GM19025 (cell line): ENCODE results near the gene MPI.

Experiments
- ATAC-seq: cut with Tn5 transposase; IDR thresholded peaks from one replicate; pipeline ENCODE4 v1.9.1; 2021; ENCODE audit warnings: mild to moderate bottlenecking, low read depth, moderate library complexity; ENCODE audit not compliant: unreplicated experiment

The MPI gene, protein sequence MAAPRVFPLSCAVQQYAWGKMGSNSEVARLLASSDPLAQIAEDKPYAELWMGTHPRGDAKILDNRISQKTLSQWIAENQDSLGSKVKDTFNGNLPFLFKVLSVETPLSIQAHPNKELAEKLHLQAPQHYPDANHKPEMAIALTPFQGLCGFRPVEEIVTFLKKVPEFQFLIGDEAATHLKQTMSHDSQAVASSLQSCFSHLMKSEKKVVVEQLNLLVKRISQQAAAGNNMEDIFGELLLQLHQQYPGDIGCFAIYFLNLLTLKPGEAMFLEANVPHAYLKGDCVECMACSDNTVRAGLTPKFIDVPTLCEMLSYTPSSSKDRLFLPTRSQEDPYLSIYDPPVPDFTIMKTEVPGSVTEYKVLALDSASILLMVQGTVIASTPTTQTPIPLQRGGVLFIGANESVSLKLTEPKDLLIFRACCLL

DNA sequence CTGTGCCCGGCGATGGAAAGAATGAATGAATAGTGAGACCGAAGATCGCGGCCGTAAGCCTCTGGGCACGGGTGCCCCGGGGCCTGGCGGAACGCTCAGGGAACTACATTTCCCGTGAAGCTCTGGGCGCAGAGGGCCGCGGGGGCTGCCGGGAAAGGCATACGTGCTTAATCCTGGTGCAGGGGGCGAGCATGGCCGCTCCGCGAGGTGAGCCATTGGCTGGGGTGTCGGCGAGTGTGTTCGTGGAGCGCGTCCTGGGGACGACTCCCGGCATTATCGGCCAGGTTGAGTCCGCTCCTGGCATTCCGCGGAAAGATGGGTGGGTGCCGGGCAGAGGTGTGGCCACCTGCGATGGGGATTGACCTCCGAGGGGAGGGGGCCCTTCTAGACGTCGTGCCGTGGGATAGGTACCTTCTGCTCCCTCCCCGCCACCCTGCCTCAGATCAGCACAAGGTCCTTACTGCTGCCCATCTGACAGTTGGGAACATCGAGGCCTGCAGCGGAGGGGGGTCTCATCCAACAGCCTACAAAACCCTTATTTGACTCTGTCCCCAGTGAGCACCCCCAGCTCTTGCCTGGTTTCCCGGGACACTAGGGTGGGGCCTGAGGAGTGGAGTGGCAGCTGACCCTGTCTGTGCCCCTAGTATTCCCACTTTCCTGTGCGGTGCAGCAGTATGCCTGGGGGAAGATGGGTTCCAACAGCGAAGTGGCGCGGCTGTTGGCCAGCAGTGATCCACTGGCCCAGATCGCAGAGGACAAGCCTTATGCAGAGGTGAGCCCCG is at the start of gene MPI:
MPI (plus strand) TSS at position 160 of the 782 bp plus-strand sequence; CDS start at position 192, 32 bp downstream.
- peak; percentile 97 for ATAC-seq

DNA sequence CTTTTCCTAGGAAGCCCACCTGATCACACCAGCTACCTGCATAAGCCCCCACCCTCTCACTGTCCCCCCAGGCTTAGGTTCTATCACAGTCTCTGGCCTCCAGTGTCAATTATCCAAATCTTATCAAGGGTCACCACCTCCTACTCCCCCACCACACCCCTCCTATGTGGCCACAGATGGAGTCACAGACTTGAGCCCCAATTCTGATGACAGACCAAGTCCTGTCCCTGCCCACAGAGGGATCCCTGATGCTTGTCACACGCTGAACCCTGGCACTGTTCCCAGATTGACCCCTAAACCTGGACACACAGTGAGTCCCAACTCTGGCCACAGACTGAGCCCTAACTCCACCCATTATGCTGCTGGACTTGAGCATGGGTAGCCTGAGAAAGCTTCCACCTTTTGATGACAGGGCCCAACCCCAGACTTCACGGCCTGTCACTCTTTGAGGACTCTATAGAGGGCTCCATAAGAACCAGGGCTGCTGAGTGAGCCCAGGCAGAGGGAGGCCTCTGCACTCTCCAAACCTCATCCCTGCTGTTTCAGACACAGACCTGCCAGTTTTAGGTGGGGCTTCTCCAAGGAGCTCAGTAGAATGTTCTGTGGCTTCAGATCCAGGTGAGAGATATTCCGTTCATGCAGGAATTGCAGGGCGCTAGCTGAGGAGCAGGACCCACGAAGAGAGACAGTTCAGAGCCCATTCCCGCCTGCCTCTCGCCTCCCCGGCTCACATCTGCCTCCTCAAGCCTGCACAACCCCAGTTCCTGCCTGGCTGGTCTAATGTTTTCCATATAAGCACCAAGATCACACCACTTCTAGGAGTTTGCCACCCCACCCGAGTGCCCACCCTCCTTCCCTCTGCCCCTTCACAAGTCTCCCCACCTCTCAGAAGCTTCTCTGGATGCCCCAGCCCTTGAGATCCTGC is 48.7 kb upstream of the MPI start:
- ATAC-seq = no peak

DNA sequence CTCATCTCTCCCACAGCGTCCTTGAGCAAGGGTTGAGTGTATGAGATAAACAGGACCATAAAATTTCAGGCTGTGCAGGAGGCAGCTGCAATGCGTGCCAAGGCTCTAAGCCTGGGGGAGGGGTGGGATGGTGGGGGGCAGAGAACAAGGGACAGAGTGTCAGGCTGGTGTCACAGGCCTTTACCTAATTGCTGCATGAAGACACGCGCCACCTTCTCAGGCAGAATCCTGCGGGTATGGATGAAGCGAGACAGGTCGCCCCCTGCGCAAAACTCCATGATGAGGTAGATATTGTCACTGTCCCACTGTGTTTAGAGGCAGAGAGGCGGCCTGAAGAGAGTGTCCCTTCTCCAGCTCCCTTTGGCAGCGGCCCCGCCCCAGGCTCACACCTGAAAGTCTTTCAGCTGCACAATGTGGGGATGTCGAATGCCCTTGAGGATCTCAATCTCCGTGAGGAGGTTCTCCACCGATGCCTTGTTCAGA is 47.9 kb upstream of the MPI start:
- ATAC-seq = no peak

DNA sequence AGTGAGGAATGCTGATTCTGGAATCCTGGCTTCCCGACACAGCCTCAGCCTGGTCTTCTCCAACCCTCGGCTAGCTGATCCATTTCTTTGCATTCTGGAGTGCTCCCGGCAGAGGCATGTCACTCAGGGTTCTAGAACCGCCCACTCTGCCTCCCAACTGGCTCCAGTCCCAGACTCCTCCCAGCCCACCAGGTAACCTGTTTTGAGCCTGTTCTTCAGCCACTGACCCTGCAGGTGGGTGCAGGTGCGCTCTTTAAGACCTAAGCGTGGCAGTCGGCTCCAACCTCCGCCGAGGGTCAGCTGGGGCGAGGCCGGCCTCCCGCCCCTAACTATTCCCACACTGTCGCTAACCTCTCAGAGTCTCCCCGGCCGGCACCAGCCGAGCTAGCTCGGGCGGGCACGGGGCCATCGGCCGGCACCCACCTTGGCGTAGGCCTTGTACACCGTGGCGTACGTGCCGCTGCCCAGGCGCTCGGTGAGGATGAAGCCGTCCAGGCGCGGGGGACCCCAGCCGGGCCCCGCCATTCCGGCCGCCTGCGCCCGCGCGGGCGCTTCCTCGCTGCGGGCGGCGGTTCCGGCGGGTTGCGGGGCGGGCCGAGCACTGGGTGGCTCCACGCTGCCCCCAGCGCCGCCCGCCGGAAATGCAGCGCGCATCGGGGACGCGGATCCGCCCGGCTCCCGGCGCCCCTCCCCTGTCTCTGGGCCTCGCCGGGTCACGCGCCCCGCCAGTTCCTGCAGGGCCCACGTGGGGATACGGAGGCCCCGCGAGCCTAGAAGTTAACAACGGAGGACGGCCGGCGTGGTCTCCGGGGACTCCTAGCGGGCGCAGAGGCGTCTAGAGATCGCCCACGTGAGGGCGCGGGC is 47.0 kb upstream of the MPI start, which contains the start of gene ULK3:
ULK3 (minus strand) TSS at position 576 of the 864 bp plus-strand sequence; CDS start at position 525, 51 bp downstream.
- peak; percentile 86 for ATAC-seq

DNA sequence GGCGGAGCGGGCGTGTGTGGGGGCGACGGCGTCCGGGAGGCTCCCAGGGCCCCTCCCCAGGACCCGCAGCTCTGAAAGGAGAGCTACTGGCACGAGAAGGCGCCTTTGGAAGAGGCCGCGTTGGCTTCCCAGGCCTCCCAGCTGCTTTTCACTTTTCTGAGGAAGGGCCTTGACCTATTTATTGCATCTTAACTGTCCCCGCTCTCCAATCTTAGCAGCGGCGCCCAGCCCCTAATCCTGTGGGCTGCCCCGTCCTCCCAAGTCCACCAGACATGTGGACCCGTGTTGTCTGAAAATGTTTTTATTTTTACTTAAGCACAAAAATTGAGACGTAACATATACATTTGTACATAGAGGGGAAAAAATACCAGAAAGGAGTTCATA is 46.4 kb upstream of the MPI start:
- no peak for ATAC-seq

DNA sequence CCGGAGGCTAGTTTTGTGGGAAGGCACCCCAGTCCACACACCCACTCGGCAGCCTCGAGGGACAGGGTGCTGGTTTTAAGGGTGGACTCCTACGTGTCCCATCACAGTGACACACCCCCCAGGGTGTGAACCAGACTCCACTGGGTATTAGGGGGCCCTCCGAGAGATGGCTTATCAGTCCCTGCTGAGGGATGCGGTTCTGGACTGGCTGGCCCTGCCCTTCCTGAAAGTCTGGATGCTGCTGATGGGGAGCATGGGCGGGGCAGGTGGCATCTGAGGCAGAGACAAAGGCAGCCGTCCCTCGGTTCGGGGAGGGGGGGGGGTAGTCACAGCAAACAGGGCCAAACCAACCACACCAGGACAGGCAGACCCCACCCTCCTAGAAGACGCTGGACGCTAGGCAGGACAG is 45.9 kb upstream of the MPI start:
- no peak for ATAC-seq

DNA sequence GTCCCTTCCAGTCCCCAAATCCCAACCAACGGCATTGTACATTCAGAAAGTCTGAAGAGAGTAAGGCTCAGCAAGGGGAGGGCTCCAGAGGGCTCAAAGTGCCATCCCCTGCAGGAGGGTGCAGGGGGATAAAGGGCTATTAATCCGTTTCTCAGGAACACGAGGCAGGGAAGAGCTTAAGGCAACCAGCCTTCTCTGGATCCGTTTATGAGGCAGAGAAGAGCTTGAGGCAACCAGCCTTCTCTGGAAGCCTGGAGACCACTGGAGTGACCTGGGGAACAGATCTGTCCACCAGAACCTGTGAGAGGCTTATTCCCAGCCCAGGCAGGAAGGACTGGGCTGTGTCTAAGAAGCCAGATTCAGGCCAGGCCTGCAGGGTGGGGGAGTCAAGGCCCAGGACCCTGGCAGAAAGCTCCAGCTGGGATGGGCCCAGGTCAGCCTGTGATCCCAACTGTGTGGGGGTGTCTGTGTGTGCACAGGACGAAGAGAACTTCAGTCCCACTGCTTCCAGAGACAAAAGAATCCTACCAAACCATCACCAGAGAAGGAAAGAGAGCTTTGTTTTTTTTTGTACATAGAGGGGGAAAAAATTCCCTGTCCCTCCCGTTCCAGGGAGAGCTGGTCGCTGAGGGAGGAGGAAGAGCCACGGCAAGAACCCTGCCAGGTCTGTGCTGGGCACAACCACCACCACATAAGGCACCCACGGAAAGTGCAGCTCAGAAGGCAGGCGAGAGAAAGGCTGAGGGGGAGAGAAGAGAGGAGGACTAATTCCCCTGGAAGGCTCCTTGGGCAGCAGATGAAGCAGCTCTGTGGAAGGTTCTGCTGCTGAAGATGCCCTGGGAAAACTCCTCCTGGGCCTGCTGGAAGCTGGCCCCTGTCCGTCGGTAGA is 45.3 kb upstream of the MPI start:
- no peak for ATAC-seq

DNA sequence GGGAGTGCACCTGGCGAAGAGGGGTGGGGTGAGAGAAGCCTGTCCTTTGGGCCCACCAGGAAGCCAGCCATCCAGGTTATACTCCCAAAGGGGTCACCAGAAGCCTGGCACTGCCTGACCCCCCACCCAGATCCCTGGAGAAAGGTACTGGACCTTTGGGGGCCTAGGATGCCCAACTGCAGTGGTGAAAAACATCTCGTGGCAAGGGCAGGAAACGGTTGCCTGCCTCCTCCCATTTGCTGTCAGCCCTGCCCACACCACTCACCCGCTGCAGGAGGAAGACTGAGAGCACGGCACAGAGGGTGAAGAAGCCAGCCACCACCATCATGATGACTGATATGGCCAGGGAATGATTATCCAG is 44.7 kb upstream of the MPI start:
- ATAC-seq = no peak

DNA sequence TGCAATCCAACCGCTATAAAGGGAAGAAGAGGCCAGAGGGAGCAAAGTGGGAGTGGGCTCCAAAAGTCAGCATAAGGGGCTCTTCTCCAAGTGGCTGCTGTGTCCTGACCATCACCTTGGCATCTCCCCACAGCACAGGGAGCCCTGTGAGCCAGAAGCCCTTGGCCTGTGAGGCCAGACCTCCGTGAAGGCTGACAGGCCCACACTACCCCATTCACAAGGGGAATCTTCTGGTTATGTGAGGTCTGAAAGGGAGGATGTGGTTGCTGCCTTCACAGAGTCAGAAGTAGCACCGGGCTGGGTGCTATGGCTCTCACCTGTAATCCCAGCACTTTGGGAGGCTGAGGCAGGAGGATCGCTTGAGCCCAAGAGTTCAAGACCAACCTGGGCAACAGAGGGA is 44.3 kb upstream of the MPI start:
- ATAC-seq = no peak

DNA sequence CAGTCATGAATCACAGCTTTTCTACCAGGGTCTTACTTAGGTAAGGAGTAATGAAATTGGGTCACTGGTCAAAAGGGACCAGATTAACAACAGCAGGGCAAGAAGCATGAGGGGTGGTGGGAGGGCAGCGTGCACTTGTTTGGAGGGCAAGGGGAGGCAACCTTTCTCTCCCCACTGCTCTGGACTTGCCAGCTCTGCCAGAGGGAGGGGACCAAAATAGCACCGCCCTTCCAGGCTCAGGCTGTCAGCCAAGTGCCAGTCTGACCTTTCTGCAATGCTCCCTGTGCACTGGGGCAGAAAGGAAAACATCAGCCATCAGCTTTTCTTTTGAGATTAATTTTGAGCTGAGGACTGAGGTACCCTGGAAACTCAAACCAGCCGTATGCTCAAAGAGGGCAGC is 42.4 kb upstream of the MPI start:
- no peak for ATAC-seq

DNA sequence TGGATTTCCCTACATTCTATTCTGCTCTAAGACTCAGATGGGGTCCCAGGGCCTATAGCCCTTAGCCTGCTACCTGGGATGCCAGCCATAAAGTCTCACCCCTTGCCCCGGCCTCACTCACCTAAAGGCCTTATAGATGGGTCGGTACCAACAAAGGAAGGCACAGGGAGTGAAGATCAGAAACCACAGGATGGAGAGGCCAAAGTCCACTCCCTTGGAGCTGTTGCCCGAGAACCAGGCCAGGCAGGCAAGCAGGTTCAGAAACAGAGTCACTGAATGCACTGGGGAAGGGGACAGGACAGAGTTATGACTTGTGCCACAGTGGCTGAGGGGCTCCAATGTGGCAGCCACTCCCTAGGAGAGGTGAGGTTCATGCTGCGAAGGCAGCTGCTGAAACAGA is 39.4 kb upstream of the MPI start:
- ATAC-seq = no peak

DNA sequence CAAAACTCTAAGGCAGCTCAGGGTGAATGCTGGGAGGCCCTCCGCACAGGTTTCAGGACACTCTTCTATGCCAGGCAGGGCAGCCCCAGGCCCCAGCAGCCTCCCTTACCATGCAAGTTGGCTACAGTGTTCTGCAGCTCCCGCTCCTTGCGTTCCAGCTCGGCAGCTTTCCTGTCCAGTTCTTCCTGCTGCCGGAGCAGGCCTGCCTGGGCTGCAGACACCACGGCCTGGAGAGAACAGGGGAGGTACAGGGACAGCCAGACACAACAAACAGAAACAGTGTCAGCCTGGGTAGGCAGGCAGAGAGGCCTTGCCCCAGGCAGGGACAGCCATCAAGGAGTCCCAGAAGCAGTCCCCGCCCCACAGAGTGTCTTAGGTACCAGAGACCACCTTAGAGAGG is 37.9 kb upstream of the MPI start:
- no peak for ATAC-seq

DNA sequence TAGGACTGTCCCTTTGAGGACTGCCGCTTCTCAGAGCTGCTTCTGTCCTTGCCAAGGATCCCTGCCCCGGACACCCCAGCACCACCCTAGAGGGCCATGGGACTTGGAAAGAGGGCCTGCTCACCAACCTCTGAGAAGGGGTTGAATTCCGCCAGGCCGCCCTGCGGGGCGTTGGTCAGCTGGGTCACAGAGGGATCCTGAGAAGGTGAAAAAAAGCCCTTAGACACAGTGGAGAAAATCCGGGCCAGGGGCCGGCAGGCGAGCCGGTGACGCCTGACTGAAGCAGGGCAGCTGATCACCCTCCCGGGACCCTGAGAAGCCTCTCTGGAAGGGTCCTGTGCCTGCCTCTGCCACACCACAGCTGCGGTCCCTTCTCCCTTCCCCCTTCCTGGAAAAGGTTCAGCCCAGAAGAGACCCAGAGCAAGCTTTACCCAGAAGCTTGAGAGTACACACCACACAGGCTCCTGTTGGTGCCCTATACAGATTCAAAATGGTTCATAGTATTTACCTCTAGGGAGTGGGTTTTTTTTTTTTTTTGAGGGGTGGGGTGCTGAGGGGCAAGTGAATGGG is 35.3 kb upstream of the MPI start:
- ATAC-seq = no peak

DNA sequence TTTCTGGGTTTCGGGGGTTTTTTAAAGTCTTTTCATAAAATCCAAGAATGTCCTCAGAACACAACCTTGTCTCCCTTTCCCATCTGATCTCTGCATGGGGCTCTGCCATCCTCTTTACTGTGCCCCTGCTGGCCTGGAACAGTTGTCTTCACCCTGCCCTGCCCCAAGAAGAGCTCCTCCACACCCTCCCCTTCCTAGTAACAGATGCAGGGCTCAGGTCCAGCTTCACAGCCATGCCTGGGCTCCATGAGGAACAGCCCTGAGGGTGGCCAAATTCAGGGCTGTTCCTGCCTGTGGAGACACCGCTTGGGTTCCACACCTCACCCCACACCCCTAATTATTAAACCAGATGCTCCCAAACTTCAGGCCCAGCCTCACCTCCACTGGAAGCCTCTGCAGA is 34.0 kb upstream of the MPI start:
- ATAC-seq = no peak

DNA sequence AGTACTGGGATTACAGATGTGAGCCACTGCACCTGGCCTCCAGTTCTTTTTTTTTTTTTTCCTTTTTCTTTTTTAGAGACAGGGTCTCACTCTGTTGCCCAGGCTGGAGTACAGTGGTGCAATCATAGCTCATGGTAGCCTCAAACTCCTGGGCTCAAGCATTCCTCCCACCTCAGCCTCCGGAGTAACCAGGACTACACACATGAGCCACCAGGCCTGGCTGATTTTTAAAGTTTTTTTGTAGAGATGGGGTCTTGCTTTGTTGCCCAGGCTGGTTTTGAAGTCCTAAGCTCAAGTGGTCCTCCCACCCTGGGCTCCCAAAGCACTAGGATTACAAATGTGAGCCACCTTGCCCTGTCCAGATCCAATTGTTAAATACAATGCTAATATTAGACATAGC is 33.3 kb upstream of the MPI start:
- ATAC-seq = no peak

DNA sequence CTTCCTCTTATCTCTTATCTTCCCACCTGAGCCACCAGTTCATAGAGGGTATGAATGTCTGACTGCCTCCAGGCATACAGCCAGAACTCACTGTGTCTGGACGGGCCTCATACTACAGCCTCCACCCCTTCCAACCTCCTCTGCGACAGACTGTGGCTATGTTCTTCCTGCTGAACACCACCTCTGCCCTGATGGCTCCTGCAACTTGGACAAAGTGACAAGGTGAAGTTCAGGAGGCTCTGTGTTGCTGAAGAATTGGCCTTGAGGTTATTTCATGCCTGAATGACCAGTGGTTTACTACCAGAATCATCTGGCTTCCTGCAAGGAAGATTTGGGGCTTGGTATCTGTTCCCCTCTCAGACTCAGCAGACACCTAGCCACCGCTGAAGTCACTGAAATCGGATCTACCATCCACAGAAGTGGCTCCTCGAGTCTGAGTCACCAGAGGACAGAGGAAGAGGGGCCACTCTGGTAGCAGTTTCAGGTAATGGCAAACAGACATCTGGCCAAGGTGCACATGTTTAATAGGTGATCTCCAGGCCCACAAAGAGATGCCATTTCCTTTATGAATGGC is 32.7 kb upstream of the MPI start:
- peak; percentile 66 for ATAC-seq

DNA sequence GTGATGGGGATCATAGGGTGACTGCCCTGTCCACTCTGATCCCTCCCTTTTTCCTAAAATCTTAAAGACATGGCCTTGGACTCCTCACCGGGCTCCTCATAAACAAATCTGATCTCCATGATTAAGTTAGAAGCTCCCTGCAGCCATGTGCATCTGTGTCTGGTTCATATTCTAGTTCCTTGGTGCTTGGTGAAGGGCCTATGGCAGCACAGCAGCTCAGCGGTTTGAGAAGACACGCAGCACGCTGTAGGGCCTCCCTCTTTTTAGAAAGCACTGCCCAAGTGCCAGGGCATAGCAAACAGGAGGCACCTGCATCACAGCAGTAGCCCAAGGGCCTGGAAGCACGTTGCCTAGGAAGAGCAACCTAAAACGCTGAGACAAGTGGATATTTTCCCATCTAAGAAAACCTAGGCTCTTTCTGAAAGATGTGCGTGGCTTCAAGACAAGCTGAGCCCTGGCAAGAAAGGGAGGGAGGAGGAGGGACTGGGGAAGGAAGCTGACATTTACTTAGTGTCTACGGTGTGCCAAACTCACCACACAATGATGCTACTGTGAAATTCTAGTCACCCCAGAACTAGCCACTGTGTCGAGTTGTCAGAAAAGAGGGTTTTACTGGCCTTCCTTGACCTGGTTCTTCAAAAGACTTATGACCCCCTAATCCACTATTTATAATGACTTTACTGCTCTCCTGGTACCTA is 32.0 kb upstream of the MPI start:
- ATAC-seq = peak; percentile 15
